HT-29 (cell line): ENCODE measurements around the gene MAP3K13. TPM values are rescaled to one million over a fixed set of nuclear protein-coding genes. Genes with fewer than 3 reads are reported as not detected.
"Not testable (repeated sequence)": the region's sequence is repeated elsewhere in the genome, so short reads cannot be mapped to it uniquely, and the experiment has no call there.

ENCODE experiments used
- DNase-seq: peaks from one replicate; pipeline ENCODE4 v3.0.0-alpha.2; 2015; ENCODE audit warnings: low spot score
- total RNA-seq: library from RNA; depleted of rRNA; stranded (reverse); fragments of >200 nt; shearing (Covaris generic); gene quantifications from 2 replicates; pipeline ENCODE4 v1.2.3, GENCODE V29; 2014

The MAP3K13 gene
- total RNA-seq, 1 experiment from 2014 or later: 6.6 TPM

DNA sequence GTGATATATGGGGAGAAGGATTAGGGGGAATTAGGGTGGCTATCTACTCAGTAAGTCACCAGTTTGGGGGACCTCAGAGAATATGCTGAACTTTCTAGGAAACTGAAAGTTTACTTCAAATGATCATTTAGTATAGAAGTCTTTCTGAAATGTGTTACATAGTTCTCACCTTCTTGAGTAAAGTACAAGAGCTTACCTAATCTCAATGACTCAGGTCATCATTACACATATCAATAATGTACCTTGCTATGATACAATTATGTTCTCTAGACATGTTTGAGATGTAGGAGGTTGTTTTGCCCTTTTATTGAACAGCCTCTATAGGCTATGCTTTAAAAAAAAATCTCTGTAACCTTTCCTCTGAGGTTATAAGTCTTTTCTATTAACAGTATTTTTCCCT lies 85.2 kb downstream of the MAP3K13 start:
- no peak for DNase-seq

DNA sequence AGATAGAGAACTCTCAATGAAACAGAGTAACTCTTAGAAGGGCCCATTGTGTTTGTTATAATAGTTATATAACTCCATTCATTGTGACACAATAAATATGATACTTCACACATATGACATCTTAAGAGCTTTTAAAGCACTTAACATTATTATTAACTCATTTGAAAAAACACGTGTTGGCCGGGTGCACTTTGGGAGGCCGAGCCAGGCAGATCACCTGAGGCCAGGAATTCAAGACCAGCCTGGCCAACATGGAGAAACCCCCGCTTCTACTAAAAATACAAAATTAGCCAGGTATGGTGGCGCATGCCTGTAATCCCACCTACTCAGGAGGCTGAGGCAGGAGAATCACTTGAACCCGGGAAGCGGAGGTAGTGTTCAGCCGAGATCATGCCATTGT lies 88.5 kb downstream of the MAP3K13 start:
- DNase-seq: not testable (repeated sequence)

DNA sequence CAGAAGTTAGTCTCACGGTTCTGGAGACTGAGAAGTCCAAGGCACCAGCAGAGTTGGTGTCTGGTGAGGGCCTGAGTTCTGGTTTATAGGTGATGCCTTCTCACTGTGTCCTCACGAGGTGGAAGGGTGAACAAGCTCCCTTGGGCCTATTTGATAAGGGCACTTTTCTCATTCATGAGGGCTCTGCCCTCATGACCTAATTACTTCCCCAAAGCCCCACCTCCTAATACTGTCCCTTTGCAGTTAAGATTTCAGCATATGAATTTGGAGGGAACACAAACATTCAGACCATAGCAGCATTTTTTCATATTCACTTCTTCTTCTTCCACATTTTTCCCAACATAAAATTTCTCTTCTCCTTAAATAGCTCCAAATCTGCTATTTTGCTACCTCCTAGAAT lies 94.4 kb downstream of the MAP3K13 start:
- DNase-seq: no peak

DNA sequence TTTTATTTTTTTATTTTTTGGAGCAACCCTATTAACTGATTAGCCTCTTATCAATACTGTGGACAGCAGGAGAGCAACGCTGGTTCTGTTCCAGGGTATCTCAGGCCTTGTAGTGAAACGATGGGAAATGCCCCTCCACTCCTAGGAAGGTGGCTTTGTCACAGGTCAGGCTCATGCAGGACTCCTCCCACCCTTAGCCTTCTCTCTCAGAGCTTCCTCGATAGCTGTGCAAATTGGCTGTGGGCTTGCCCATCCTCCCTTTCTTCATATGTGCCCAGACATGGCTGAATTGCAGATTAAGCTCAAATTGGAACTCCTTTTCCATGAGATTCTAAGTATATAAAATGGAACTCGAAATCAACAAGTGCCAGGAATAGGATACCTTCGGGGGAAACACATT lies 97.4 kb downstream of the MAP3K13 start:
- no peak for DNase-seq

DNA sequence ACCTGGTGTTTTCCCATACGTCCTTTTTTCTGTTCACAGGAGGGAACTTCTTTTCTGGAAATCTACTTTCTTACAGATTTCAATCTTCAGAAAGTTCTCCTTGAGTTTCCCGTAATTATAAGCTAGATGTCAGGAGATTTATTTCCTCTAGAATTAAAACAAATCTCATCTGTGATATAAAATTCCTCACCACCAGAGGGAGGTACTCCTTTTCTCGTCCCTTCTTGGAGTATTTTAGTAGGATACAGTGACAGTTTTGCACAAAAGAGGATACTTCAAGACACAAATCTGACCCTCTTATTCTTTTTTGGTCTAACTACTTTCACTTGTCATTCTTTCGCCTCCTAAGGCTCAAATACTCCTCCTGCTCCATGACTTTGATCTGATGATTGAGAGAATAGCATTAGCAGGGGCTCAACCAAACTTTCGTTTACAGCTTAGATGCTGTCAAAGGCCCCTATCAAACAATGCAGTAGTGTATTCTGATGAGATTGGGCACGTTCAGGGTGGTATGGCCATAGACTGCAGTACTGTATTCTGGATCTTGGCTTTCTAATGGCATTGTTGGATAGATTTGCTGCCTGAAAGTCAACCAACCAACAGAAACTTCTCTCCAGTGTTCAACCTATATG lies 97.9 kb downstream of the MAP3K13 start:
- peak; percentile 72 for DNase-seq

DNA sequence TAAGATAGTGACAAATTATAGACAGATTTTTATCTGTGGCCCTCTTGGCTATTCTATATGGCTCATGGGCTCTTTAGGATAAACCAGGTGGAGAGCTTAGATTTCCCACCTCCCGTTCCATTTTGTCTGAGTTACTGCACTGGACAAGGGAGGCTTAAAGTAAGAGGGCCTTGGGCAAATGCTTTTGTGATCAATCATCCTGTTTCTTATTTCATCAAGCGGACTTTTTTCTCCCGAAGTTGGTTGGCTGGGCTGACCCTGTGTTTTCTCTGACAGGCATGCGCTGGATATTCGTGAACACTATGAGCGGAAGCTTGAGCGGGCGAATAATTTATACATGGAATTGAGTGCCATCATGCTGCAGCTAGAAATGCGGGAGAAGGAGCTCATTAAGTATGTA lies 102.5 kb downstream of the MAP3K13 start:
- DNase-seq: no peak

DNA sequence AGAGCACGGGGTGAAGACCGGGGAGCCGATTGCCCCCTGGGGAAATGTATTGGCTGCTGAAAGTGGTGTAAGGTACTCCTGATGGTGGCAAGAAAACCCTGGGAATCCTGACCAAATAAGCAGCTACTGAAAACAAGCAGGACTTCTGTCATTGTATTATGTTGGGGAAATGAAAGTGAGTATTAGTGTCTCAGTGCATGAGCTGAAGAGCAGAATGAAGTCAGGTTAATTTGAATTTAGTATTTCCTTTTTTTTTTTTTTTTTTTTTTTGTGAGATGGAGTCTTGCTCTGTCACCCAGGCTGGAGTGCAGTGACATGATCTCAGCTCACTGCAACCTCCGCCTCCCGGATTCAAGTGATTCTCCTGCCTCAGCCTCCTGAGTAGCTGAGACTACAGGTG lies 103.2 kb downstream of the MAP3K13 start:
- DNase-seq: not testable (repeated sequence)

DNA sequence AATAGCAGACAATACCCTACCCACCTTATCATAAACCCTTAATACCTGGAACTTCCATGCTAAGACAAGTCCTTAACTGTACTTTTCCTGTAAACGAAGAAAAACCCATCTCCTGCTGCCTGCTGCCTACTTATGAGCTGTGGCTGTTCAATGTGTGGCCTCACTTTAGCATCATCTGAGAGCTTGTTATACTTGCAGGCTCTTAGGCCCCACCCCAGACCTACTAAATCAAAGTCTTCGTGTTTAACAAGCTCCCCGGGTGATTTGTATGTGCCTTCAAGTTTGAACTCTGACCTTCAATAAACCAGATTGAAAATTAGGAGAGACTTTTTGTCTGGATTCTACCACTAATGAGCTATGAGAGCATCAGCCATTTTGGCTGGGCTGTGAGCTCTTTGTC lies 106.6 kb downstream of the MAP3K13 start:
- no peak for DNase-seq

DNA sequence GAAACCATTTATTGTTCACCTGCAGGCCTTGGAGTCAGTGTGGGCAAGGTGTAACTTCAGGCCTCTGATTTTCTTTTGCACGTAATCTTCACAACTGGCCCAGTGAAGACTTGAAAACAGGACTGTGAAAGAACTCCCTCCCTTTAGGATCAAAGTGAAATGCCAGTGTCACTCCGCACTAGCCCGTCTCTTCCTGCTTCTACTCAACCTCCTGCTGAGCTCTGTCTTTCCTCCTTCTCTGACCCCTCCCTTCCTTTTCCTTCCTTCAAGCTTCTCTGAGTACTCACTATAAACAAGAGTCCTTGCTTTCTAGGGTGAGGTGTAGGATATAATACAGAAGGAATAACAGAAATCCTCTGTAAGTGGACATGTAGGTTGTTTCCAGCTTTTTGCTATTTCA lies 107.4 kb downstream of the MAP3K13 start:
- no peak for DNase-seq

DNA sequence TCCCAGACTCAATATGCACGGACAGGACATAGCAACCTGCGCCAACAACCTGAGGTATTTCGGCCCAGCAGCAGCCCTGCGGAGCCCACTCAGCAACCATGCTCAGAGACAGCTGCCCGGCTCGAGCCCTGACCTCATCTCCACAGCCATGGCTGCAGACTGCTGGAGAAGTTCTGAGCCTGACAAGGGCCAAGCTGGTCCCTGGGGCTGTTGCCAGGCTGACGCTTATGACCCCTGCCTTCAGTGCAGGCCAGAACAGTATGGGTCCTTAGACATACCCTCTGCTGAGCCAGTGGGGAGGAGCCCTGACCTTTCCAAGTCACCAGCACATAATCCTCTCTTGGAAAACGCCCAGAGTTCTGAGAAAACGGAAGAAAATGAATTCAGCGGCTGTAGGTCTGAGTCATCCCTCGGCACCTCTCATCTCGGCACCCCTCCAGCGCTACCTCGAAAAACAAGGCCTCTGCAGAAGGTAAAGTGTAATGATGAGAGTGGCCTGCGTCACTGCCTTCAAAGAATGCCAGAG lies 110.4 kb downstream of the MAP3K13 start:
- DNase-seq: peak; percentile 43

DNA sequence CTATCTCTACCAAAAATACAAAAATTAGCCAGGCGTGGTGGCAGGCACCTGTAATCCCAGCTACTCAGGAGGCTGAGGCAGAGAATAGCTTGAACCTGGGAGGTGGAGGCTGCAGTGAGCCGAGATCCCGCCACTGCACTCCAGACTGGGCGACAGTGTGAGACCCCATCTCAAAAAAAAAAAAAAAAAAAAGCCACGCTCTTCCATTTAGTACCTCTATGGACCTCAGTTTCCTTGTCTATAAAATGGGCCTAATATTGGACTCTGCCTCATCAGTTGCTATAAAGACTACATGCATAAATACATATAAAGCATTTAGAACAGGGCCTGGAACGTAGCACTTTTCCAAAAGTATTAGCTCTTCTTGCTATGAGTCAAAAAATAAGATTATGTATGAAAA lies 112.0 kb downstream of the MAP3K13 start:
- DNase-seq: not testable (repeated sequence)

DNA sequence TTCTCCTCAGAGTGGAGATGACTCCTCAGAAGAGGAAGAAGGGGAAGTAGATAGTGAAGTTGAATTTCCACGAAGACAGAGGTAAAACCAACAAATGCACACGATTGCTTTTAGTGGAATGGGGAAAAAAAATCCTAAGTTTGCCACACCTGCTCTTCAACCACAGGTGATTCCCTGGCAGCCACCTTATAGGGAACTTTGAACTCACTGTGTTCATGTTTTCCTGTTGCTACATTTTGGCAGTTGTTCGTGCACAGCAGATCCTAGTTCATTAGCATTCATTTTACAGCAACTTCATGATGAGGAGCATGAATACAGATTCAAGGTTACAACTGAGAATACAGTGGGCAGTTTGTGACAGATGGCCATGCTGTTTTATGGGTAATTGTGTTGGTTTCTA lies 114.4 kb downstream of the MAP3K13 start:
- DNase-seq: no peak

DNA sequence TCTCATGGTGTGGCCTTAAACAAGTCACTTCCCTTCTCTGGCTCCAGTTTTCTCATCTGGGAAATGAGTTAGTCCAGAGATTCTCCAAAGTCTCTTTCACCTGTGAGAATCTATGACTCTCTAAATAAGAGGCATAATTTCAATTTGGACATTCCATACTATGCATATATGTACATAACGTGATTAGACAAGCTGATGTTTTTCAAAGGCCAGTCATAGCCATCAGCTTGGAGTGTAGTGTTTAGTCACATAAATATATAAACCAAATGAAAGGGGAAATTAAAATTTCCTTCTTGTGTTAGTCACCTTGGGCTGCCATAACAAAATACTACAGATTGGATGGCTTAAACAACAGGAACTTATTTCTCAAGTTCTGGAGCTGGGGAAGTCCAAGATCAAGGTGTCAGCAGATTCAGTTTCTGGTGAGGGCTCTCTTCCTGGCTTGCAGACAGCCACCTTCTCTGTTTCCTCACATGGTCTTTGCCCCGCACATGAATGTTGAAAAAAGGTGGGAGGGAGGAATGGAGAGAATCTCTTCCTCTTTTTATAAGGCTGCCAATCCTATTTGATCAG lies 116.5 kb downstream of the MAP3K13 start:
- DNase-seq: no peak

DNA sequence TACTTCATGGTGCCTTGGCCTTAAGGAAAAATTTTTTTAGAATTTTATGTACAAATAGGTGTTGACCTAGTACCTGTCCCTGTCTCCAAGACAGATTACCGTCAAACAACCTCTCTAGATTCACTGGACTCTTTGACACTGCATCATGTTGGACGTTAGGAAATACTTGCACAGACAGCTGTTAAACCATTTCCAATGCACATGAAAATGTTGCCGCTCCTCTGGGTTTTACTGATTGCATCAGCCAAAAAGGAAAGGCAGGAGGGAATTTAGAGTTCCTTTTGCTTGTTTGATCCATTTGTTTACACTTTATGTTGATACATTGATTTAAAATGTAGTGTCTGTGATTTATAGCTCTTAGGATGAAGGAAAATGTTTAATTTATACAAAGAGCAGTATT lies 121.4 kb downstream of the MAP3K13 start:
- DNase-seq: no peak

DNA sequence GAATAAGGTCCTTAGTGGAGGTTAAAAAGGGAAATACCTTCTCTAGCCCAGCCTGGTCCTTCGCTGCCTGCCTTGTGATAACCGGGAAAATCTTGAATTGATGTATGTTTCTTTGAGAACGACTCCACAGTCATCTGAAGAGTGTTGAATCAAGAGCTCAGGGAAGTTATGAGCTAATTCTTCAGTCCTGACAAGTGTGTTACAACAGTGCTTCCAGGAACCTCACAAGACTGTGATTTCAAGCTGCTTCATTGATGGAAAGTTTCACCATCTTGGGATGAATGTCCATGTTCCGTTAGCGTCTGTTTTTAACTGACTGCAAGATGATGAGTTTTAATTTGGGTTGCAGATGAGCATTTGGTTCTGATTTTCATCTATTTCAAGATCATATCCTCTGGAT lies 123.5 kb downstream of the MAP3K13 start:
- no peak for DNase-seq

DNA sequence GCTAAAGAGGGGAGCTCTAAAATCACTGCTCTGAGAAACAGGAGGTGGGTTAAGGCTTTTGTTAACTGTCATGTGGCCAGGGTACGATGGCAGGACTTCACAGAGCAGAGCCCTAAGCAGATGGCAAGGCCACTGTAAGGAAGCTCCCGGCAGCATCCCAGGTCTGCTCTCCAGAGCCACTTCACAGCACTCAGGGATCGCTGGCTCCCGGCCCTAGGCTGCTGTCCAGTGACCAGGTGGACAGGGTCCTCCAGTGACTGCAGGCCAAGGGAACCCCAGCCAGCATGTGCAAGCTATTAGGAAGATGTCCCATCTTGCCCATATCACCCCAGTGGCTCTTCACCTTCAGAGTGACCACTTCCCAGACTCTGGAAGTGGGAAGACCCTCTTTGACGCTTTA lies 125.5 kb downstream of the MAP3K13 start:
- no peak for DNase-seq

DNA sequence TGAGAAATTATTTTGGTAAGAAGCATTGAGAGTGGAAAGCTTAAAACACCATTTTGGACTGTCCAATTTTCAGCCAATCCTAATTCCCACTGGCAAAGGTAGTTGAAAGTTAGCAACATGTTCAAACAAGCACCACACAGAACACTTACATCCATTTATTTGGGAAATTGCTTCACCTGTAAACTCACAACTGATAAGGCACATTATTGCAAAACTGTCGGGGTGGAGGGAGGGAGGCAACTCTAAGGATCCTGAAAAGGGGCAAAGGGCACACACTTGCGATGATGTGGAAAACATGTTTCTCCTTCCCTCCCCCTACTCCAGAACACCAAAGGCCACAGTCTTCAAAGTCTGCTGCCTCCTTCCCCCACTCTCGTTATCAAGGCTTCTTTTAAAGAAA lies 126.5 kb downstream of the MAP3K13 start:
- no peak for DNase-seq

DNA sequence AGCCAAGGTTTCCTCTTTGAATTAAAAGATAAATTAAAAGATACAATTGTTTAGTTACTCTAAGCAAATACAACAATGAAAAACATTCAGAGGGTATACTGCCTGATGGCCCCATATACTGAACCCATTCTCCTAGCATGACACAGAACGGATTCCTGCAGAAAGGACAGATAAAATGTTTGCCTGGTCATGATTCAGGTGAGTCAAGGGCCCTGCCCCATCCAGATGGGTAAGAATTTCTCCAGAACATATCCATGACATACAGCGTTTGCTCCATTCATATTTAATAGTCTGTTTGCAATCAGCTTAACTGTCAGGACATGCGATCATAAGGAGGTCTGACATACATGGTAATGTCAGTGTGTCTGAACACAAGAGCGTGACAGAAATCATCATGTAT lies 127.3 kb downstream of the MAP3K13 start:
- DNase-seq: no peak

DNA sequence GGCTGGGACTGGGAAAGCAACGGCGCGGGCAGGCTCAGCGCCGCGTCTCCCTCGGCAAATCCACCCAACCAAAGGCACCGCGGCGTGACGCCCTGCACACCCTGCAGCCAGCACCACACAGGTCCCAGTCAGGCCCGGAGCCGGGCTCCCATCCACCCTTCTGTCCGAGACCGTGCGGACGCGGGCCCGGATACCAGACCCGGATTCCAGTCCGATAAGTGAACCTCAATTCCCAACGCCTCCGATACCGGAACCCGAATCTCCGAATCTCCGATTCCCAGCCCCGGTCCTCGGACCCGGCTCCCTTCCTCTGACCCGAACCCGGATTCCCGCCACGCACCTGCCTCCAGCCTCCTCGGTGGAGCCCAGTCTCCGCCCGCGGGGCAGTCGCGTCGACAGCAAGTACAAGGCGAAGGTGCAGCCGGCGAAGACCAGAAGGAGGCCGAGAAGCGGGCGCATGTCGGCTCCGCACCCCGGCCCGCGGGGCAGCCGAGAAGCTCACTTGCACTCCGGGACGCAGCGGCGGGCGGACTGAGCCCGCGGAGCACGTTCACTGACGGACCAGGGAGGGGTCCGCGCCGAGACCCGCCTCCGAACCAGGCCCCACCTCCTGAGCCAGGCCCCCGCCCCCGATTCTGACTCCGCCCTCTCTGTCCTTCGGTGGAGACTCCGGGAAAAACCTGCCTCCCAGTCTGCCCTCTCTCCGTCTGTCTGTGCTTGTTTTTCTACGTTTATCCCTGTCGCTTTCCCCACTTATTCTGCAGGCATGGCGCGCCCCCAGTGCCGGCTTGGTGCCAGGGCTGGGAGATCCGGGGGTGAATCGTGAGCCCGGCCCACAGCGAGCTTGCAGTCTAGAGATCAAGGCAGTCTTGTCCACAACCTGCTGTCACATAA lies 135.8 kb downstream of the MAP3K13 start, which contains the start of gene TMEM41A:
Gene TMEM41A (minus strand): TSS at position 533 of the 894 bp plus-strand sequence. CDS start 74 bp downstream, at position 459.
- peak; percentile 92 for DNase-seq

DNA sequence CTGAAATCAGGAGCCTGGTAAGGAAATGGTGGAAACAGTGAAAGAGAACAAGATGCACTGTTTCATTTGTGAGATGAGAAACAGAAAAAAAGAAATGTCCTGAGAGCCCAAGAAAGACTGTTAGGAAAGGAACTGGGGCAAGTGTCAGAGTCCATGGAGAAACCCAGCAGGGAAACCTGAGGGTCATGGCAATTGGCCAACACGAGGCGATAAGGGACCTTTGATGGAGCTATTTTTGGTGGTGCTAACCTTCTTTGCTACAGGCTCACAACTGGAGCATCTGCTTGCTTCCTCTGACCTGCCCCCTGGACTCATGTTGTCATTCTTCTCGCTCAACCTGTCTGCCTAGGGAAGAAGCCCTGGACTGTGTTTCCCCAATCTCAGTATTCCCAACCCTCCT lies 140.1 kb downstream of the MAP3K13 start:
- DNase-seq: no peak

DNA sequence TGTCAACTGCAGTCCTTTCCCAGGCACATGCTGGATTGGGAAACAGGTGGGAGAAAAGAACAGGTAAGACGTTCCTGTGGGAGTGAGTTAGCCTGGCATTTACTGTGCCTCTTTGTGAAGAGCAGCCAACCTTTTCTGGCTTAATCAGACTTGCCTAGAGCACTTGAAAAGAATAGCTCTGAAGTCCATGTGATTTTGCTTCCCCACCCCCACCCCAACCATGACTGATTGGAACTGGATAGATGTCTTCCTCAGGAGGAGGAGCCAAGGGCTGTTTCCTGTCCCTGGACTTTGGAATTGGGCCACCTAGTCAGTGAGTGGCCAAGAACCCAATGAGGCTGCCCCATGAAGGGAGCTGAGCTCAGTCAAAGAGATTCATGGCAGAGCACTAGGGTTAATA lies 140.6 kb downstream of the MAP3K13 start:
- no peak for DNase-seq

DNA sequence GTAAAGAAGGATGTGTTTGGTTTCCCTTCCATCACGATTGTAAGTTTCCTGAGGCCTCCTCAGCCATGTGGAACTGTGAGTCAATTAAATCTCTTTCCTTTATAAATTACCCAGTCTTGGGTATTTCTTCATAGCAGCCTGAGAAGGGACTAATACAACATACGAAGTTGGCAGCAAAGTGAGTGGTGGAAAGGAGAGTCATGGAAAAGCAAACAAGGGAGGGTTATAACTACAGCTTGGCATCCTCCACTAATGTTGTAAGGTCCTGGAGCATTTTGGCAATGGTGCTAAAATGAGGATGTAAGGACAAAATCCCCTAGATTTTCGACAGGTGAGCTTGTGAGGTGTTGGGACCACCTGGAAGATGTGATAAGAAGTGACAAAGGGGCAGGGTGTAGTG lies 141.7 kb downstream of the MAP3K13 start:
- no peak for DNase-seq
